SK-N-SH (cell line): ENCODE measurements around the gene PRUNE1. TPM values are rescaled to one million over a fixed set of nuclear protein-coding genes. Genes with fewer than 3 reads are reported as not detected.

Experiments used
- CTCF ChIA-PET: fragments of 300-600, 350-600 bp; formaldehyde crosslinking; extraction: SDS; loops from one replicate; lab custom pipeline; 2021; lab: Yijun Ruan, JAX
- POLR2A ChIA-PET: fragments of 350-600 bp; sonication (Branson Sonifier 250); formaldehyde crosslinking; extraction: SDS; loops from one replicate; lab custom pipeline; 2020; ENCODE audit warnings: antibody characterized with exemption, inconsistent platforms; lab: Yijun Ruan, JAX
- DNase-seq: peaks from one replicate; pipeline ENCODE4 v3.0.0; 2012
- H2AFZ ChIP-seq: fragments of 200-600 bp; sonication (generic); 2 replicates; pipeline ENCODE4 v1.8.1; 2016; ENCODE audit warnings: antibody characterized with exemption, mild to moderate bottlenecking, low read depth
- H3F3A ChIP-seq: fragments of 200-600 bp; sonication (generic); replicated peaks from 2 replicates; pipeline ENCODE3; 2016; ENCODE audit warnings: antibody characterized with exemption, mild to moderate bottlenecking; ENCODE audit not compliant: insufficient read depth
- H3K27ac ChIP-seq, 2 experiments: fragments of 200-500 bp in 1 of 2; fragments of 200-600 bp in 1 of 2; sonication (Bioruptor generic) in 1 of 2; sonication (generic), shearing (Covaris generic) in 1 of 2; 2 replicates each; pipeline versions ENCODE4 v1.5.1 to v1.6.1; 2014 to 2016; ENCODE audit warnings: low read depth in 2 of 2, inconsistent platforms in 1 of 2, low read length in 1 of 2, mild to moderate bottlenecking in 1 of 2, mixed read lengths in 1 of 2
- H3K27me3 ChIP-seq: fragments of 200-600 bp; sonication (generic), shearing (Covaris generic); 2 replicates; pipeline ENCODE4 v1.6.1; 2016; ENCODE audit warnings: mixed run types; ENCODE audit not compliant: insufficient read depth
- H3K36me3 ChIP-seq, 2 experiments: fragments of 200-500 bp in 1 of 2; fragments of 200-600 bp in 1 of 2; sonication (Bioruptor generic) in 1 of 2; sonication (generic) in 1 of 2; replicated peaks in 1 of 2; 2 replicates each; pipeline versions ENCODE3 to v1.5.1; 2014 to 2016; ENCODE audit warnings: low read length in 1 of 2, mild to moderate bottlenecking in 1 of 2; ENCODE audit not compliant: insufficient read depth in 2 of 2, control insufficient read depth in 1 of 2
- H3K4me1 ChIP-seq, 2 experiments: fragments of 200-500 bp in 1 of 2; fragments of 200-600 bp in 1 of 2; sonication (Bioruptor generic) in 1 of 2; sonication (generic), shearing (Covaris generic) in 1 of 2; 2 replicates each; pipeline versions ENCODE4 v1.5.1 to v1.6.1; 2014 to 2016; ENCODE audit warnings: low read depth in 1 of 2, low read length in 1 of 2, mixed run types in 1 of 2; ENCODE audit not compliant: insufficient read depth in 2 of 2, control insufficient read depth in 1 of 2
- H3K4me2 ChIP-seq: fragments of 200-600 bp; sonication (generic), shearing (Covaris generic); 2 replicates; pipeline ENCODE4 v1.6.1; 2017; ENCODE audit warnings: mixed run types
- H3K4me3 ChIP-seq, 2 experiments: fragments of 200-500 bp in 1 of 2; fragments of 200-600 bp in 1 of 2; sonication (Bioruptor generic) in 1 of 2; sonication (generic), shearing (Covaris generic) in 1 of 2; 2 replicates each; pipeline versions ENCODE4 v1.5.1 to v1.8.1; 2014 to 2016; ENCODE audit warnings: low read depth in 2 of 2, inconsistent platforms in 1 of 2, low read length in 1 of 2, mild to moderate bottlenecking in 1 of 2, mixed read lengths in 1 of 2, moderate library complexity in 1 of 2
- H3K79me2 ChIP-seq: fragments of 200-600 bp; sonication (generic); 2 replicates; pipeline ENCODE4 v1.8.1; 2017; ENCODE audit warnings: mild to moderate bottlenecking; ENCODE audit not compliant: insufficient read depth
- H3K9ac ChIP-seq: fragments of 200-600 bp; sonication (generic); 2 replicates; pipeline ENCODE4 v1.6.1; 2017; ENCODE audit warnings: mixed run types
- H3K9me2 ChIP-seq: fragments of 200-600 bp; sonication (generic); 2 replicates; pipeline ENCODE4 v1.6.1; 2017; ENCODE audit warnings: mixed run types
- H3K9me3 ChIP-seq: fragments of 200-600 bp; sonication (generic); 2 replicates; pipeline ENCODE4 v1.6.1; 2017; ENCODE audit warnings: mixed run types, mild to moderate bottlenecking, moderate library complexity
- H4K20me1 ChIP-seq: fragments of 200-600 bp; sonication (generic); 2 replicates; pipeline ENCODE4 v1.6.1; 2017; ENCODE audit warnings: mild to moderate bottlenecking, mixed run types; ENCODE audit not compliant: insufficient read depth
- EP300 ChIP-seq, 2 experiments: IDR thresholded peaks; 2 replicates each; pipeline versions ENCODE4 v1.4.0 to v1.6.1; 2012; ENCODE audit warnings: borderline replicate concordance in 1 of 2, low read depth in 1 of 2, low read length in 1 of 2
- EZH2phosphoT487 ChIP-seq: fragments of 200-600 bp; sonication (generic); IDR thresholded peaks from 2 replicates; pipeline ENCODE4 v1.6.1; 2017; ENCODE audit warnings: low read depth, mixed run types, mild to moderate bottlenecking, antibody characterized with exemption, moderate library complexity, borderline replicate concordance
- FOSL2 ChIP-seq: IDR thresholded peaks from 2 replicates; pipeline ENCODE4 v1.4.0; 2012; ENCODE audit warnings: low read depth, mild to moderate bottlenecking, moderate library complexity, borderline replicate concordance
- FOXJ3 ChIP-seq: sonication (generic); formaldehyde crosslinking; IDR thresholded peaks from 2 replicates; pipeline ENCODE4 v1.5.1; 2020; ENCODE audit warnings: mild to moderate bottlenecking, missing genetic modification reagents
- IRF3 ChIP-seq: fragments of 150-350 bp; IDR thresholded peaks from 2 replicates; pipeline ENCODE4 v1.6.1; 2016; ENCODE audit warnings: mild to moderate bottlenecking, low read depth, low read length
- JUND ChIP-seq: IDR thresholded peaks from 2 replicates; pipeline ENCODE4 v1.4.0; 2012
- MAX ChIP-seq: IDR thresholded peaks from 2 replicates; pipeline ENCODE4 v1.4.0; 2012; ENCODE audit warnings: low read depth
- MEF2A ChIP-seq: IDR thresholded peaks from 2 replicates; pipeline ENCODE4 v1.4.0; 2012; ENCODE audit warnings: low read depth, borderline replicate concordance
- NFIC ChIP-seq: IDR thresholded peaks from 2 replicates; pipeline ENCODE4 v1.4.0; 2012; ENCODE audit warnings: borderline replicate concordance
- NRF1 ChIP-seq: IDR thresholded peaks from 2 replicates; pipeline ENCODE4 v1.6.1; 2012; ENCODE audit warnings: low read depth, mild to moderate bottlenecking, low read length
- PBX3 ChIP-seq: IDR thresholded peaks from 2 replicates; pipeline ENCODE4; 2012
- POLR2AphosphoS5 ChIP-seq: IDR thresholded peaks from 2 replicates; pipeline ENCODE4 v1.6.1; 2012; ENCODE audit warnings: low read depth, low read length
- RCOR1 ChIP-seq: fragments of 150-350 bp; IDR thresholded peaks from 2 replicates; pipeline ENCODE4 v1.6.1; 2017; ENCODE audit warnings: antibody characterized with exemption, low read length
- RXRA ChIP-seq: IDR thresholded peaks from 2 replicates; pipeline ENCODE4 v1.4.0; 2012; ENCODE audit warnings: low read depth, mild to moderate bottlenecking, borderline replicate concordance
- SIN3A ChIP-seq: IDR thresholded peaks from 2 replicates; pipeline ENCODE4 v1.6.1; 2012; ENCODE audit warnings: low read depth, mild to moderate bottlenecking, low read length, moderate library complexity, borderline replicate concordance
- SMC3 ChIP-seq: IDR thresholded peaks from 2 replicates; pipeline ENCODE4 v1.6.1; 2012; ENCODE audit warnings: low read depth, low read length, improper control_type of control experiment
- TAF1 ChIP-seq: IDR thresholded peaks from 2 replicates; pipeline ENCODE4 v1.6.1; 2012; ENCODE audit warnings: low read depth, mild to moderate bottlenecking, low read length, moderate library complexity, borderline replicate concordance
- TCF12 ChIP-seq: IDR thresholded peaks from 2 replicates; pipeline ENCODE4 v1.4.0; 2012
- USF2 ChIP-seq: fragments of 150-350 bp; IDR thresholded peaks from 2 replicates; pipeline ENCODE4 v1.6.1; 2017; ENCODE audit warnings: antibody characterized with exemption, low read length, low read depth, borderline replicate concordance
- YY1 ChIP-seq: IDR thresholded peaks from 2 replicates; pipeline ENCODE4 v1.4.0; 2012; ENCODE audit warnings: low read depth, mild to moderate bottlenecking
- WGBS: methylation state at CpG from one replicate; pipeline ENCODE4 v1.1.6; 2017; ENCODE audit warnings: low lambda C conversion rate; 5-methylcytosine and 5-hydroxymethylcytosine counted together
- polyA plus RNA-seq, 3 experiments: library from polyadenylated mRNA; depleted of rRNA; stranded (reverse); fragments of >200 nt; gene quantifications; 2 replicates each; pipeline ENCODE4 v1.2.3, GENCODE V29; 2012

PRUNE1 gene
- polyA plus RNA-seq, 1 of the 3 experiments (the other 2 are of a cell fraction) = 7.3 TPM

GRCh38 chr1:151062741-151063371 is 54.6 kb downstream of the PRUNE1 start:
- peak overlapping the region; percentile 91 for H3K4me2 ChIP-seq
- H3K36me3 ChIP-seq = peaks cover 10 to 26% of the 10 kb centered on the region in 2 experiments
- ChIA-PET POLR2A (interaction anchor here (1.1 to 1.2 kb wide), 2 partner anchors 9 to 15 kb away, joined by 3 to 5 read pairs; partner anchors contain the start of gene C1orf56), CTCF (interaction anchor here (1.0 to 7.4 kb wide), 6 partner anchors 9 to 113 kb away, joined by 3 to 67 read pairs (median 4); partner anchors contain the start of genes C1orf56, GABPB2 and TMOD4)
- WGBS = 15% methylated on average over 3 of the region's 3 CpGs
- H2AFZ ChIP-seq = no peak overlapping the region
- TF ChIP-seq FOSL2 (peak; percentile 59; the same call in 1 of the 2 replicates), JUND (peak; percentile 40; the same call in 1 of the 2 replicates), TCF12 (peak; percentile 34; the same call in 1 of the 2 replicates), TAF1 (0 out of 2 replicates have a peak, but pooled peaks have one; percentile 31), SMC3 (no peak), POLR2AphosphoS5 (peak; percentile 28; the same call in 1 of the 2 replicates), EP300 (IDR thresholded peaks at IDR 0.05; ENCODE audit: borderline replicate concordance in 1 of 2, low read depth in 1 of 2, low read length in 1 of 2) (no peak), MAX (peak; percentile 57; the same call in 1 of the 2 replicates), NFIC (peak; percentile 5; the same call in 1 of the 2 replicates)
- peak overlapping the region; percentile 67 to 99 for H3K27ac ChIP-seq
- H3K9ac ChIP-seq = peak overlapping the region; percentile 93
- H3K4me1 ChIP-seq = peaks cover 13 to 18% of the 10 kb centered on the region in 2 experiments
- no peaks in the 10 kb centered on the region for H3K27me3 ChIP-seq
- peaks cover 100% of the 10 kb centered on the region for H3K79me2 ChIP-seq
- H3K9me2 ChIP-seq = no peaks in the 10 kb centered on the region
- H3F3A ChIP-seq = peaks cover 38% of the 10 kb centered on the region
- H3K9me3 ChIP-seq = no peaks in the 10 kb centered on the region
- DNase-seq = peak; percentile 48
- H3K4me3 ChIP-seq = peak overlapping the region; percentile 2 to 79; a peak in 3 of 4 replicates
- H4K20me1 ChIP-seq = peaks cover 42% of the 10 kb centered on the region

GRCh38 chr1:151065089-151065645 is 56.9 kb downstream of the PRUNE1 start:
- CTCF ChIA-PET = interaction anchor here (0.6 to 1.9 kb wide), 8 partner anchors 9 to 185 kb away, joined by 3 to 6 read pairs (median 4); partner anchors contain the start of gene MINDY1
- peak overlapping the region; percentile 47 for H3K4me2 ChIP-seq
- no peak overlapping the region for H2AFZ ChIP-seq
- TF ChIP-seq FOXJ3 = no peak
- TF ChIP-seq RXRA = no peak
- TF ChIP-seq MAX = no peak
- no peak for TF ChIP-seq PBX3
- no peak for TF ChIP-seq USF2
- no peak for TF ChIP-seq NRF1
- no peak for TF ChIP-seq SMC3
- no peak for TF ChIP-seq RCOR1
- TF ChIP-seq MEF2A = no peak
- no peak for TF ChIP-seq SIN3A
- TF ChIP-seq TAF1 = no peak
- TF ChIP-seq IRF3 = no peak
- TF ChIP-seq YY1 = no peak
- TF ChIP-seq EZH2phosphoT487 = no peak

More at GRCh38 chr1:151065089-151065645, 56.9 kb downstream of the PRUNE1 start:
- POLR2A ChIA-PET = interaction anchor here (1.0 kb wide), 1 partner anchor 125 kb away, joined by 3 read pairs; the partner anchor contains the start of gene VPS72
- H3K9me2 ChIP-seq = no peaks in the 10 kb centered on the region
- H3K4me3 ChIP-seq = no peak overlapping the region; a peak in 1 of 4 replicates
- DNase-seq = no peak
- peaks cover 32% of the 10 kb centered on the region for H4K20me1 ChIP-seq
- no peaks in the 10 kb centered on the region for H3K9me3 ChIP-seq
- H3K27me3 ChIP-seq = no peaks in the 10 kb centered on the region
- peak overlapping the region in 1 of 2 experiments; percentile 25; a peak in 1 of 4 replicates for H3K27ac ChIP-seq
- H3F3A ChIP-seq = peaks cover 43% of the 10 kb centered on the region
- H3K9ac ChIP-seq = no peak overlapping the region
- peaks cover 93% of the 10 kb centered on the region for H3K79me2 ChIP-seq
- H3K36me3 ChIP-seq = peaks cover 21 to 45% of the 10 kb centered on the region in 2 experiments
- H3K4me1 ChIP-seq = peaks cover 11 to 13% of the 10 kb centered on the region in 2 experiments
